GM12878 (cell line): Measurements from ENCODE around the gene HS3ST2. TPM values are rescaled to one million over a fixed set of nuclear protein-coding genes. Genes with fewer than 3 reads are reported as not detected.

Experiments
- ATAC-seq: fragments of 200-7000 bp; cut with Tn5 transposase; 3 replicates; pipeline ENCODE4 v1.9.1; 2020; ENCODE audit warnings: mild to moderate bottlenecking, moderate library complexity
- BruUV-seq: library from RNA; stranded (reverse); fragments of 400-500 nt; replicated peaks from 2 replicates; lab custom pipeline; 2021; lab: Mats Ljungman, UMichigan
- CTCF ChIA-PET: fragments of 300-600 bp; sonication (Branson Sonifier 250); formaldehyde crosslinking; extraction: SDS; loops from one replicate; lab custom pipeline; 2021; ENCODE audit warnings: inconsistent platforms; lab: Yijun Ruan, JAX
- POLR2A ChIA-PET: fragments of 350-600 bp; formaldehyde crosslinking; extraction: SDS; loops from one replicate; lab custom pipeline; 2021; ENCODE audit warnings: inconsistent platforms; lab: Charles Lee
- RAD21 ChIA-PET: fragments of 300-600 bp; sonication (Branson Sonifier 250); formaldehyde crosslinking; loops from one replicate; lab custom pipeline; 2023; ENCODE audit warnings: antibody characterized with exemption; ENCODE audit not compliant: unreplicated experiment; lab: Charles Lee
- SMC1A ChIA-PET: fragments of 300-600 bp; sonication (Branson Sonifier 250); formaldehyde crosslinking; loops from one replicate; lab custom pipeline; 2023; ENCODE audit not compliant: unreplicated experiment, uncharacterized antibody; lab: Charles Lee
- DNase-seq: peaks from one replicate; pipeline ENCODE4 v3.0.0-alpha.2; 2011; ENCODE audit warnings: low read depth, low spot score
- FAIRE-seq: peaks from 3 replicates; lab custom pipeline; 2011; peaks lifted over from hg19 to GRCh38; lab: Jason Lieb, UNC
- H2AFZ ChIP-seq: 2 replicates; pipeline ENCODE4 v1.6.0; 2011; ENCODE audit warnings: low read depth, low read length, control low read depth; ENCODE audit not compliant: control insufficient read depth
- H3K27ac ChIP-seq: 2 replicates; pipeline ENCODE4 v1.5.1; 2011; ENCODE audit warnings: control low read depth; ENCODE audit not compliant: control insufficient read depth, insufficient read depth
- H3K27me3 ChIP-seq, 2 experiments: replicated peaks in 1 of 2; 2 replicates each; pipeline versions ENCODE4 v1.6.0 to v1.6.1; 2011; ENCODE audit warnings: low read length in 1 of 2; ENCODE audit not compliant: control insufficient read depth in 2 of 2, insufficient read depth in 2 of 2
- H3K36me3 ChIP-seq, 2 experiments: 2 replicates each; pipeline ENCODE4 v1.5.1; 2011; ENCODE audit warnings: low read length in 1 of 2; ENCODE audit not compliant: control insufficient read depth in 2 of 2, insufficient read depth in 2 of 2
- H3K4me1 ChIP-seq: 2 replicates; pipeline ENCODE4 v1.6.1; 2011; ENCODE audit warnings: mild to moderate bottlenecking, low read length, moderate library complexity, mixed read lengths; ENCODE audit not compliant: control insufficient read depth, insufficient read depth
- H3K4me2 ChIP-seq: 2 replicates; pipeline ENCODE4 v1.6.0; 2011; ENCODE audit warnings: control low read depth; ENCODE audit not compliant: control insufficient read depth, insufficient read depth
- H3K4me3 ChIP-seq: fragments of 200-600 bp; sonication (generic); 2 replicates; pipeline ENCODE4 v1.5.1; 2016
- H3K79me2 ChIP-seq: 2 replicates; pipeline ENCODE4 v1.6.0; 2011; ENCODE audit warnings: low read length; ENCODE audit not compliant: control insufficient read depth, insufficient read depth
- H3K9ac ChIP-seq: 2 replicates; pipeline ENCODE4 v1.8.0; 2011; ENCODE audit warnings: low read length, control low read depth, mixed read lengths; ENCODE audit not compliant: control insufficient read depth, insufficient read depth
- H3K9me3 ChIP-seq: replicated peaks from 3 replicates; pipeline ENCODE4 v1.5.1; 2011; ENCODE audit warnings: mild to moderate bottlenecking, low read length; ENCODE audit not compliant: control insufficient read depth, insufficient read depth
- H4K20me1 ChIP-seq: 2 replicates; pipeline ENCODE4 v1.6.0; 2011; ENCODE audit not compliant: control insufficient read depth, insufficient read depth
- ASH2L ChIP-seq: fragments of 300-600, 200-600 bp; sonication (generic); IDR thresholded peaks from 2 replicates; pipeline ENCODE4 v1.6.1; 2017; ENCODE audit warnings: low read depth, mild to moderate bottlenecking, borderline replicate concordance
- EP300 ChIP-seq, 2 experiments: fragments of 150-350 bp in 1 of 2; IDR thresholded peaks; 2 replicates each; pipeline ENCODE4 v1.6.1; 2011 to 2012; ENCODE audit warnings: low read depth in 2 of 2, low read length in 2 of 2, borderline replicate concordance in 1 of 2, improper control_type of control experiment in 1 of 2, inconsistent platforms in 1 of 2; ENCODE audit not compliant: control insufficient read depth in 1 of 2
- IKZF2 ChIP-seq, 2 experiments: fragments of 450-650 bp; IDR thresholded peaks; 2 replicates each; pipeline ENCODE4 v1.6.1; 2017; ENCODE audit warnings: mild to moderate bottlenecking in 2 of 2, moderate library complexity in 2 of 2
- JUND ChIP-seq: IDR thresholded peaks from 2 replicates; pipeline ENCODE4 v1.6.1; 2012; ENCODE audit warnings: low read depth, mild to moderate bottlenecking, low read length, improper control_type of control experiment, moderate library complexity
- MEF2B ChIP-seq: fragments of 450-650 bp; IDR thresholded peaks from 2 replicates; pipeline ENCODE4 v1.6.1; 2018; ENCODE audit warnings: mild to moderate bottlenecking, moderate library complexity; ENCODE audit not compliant: partially characterized antibody, poor library complexity, severe bottlenecking
- MTA2 ChIP-seq: fragments of 450-650 bp; IDR thresholded peaks from 2 replicates; pipeline ENCODE4 v1.6.1; 2016; ENCODE audit warnings: low read depth, mild to moderate bottlenecking, moderate library complexity
- NRF1 ChIP-seq: conservative IDR thresholded peaks from 2 replicates; pipeline ENCODE4 v1.6.1; 2011; ENCODE audit warnings: mild to moderate bottlenecking, low read depth, low read length, improper control_type of control experiment
- PML ChIP-seq: IDR thresholded peaks from 2 replicates; pipeline ENCODE4 v1.6.1; 2012; ENCODE audit warnings: low read length, inconsistent platforms
- POLR2AphosphoS5 ChIP-seq: IDR thresholded peaks from 2 replicates; pipeline ENCODE4 v1.6.1; 2011; ENCODE audit warnings: mild to moderate bottlenecking, low read length, inconsistent platforms
- RAD51 ChIP-seq: fragments of 450-650 bp; IDR thresholded peaks from 2 replicates; pipeline ENCODE4 v1.6.1; 2016; ENCODE audit warnings: moderate library complexity, mild to moderate bottlenecking, inconsistent platforms
- SMARCA5 ChIP-seq: fragments of 450-650 bp; IDR thresholded peaks from 2 replicates; pipeline ENCODE4 v1.6.1; 2017; ENCODE audit warnings: mild to moderate bottlenecking
- SUPT20H ChIP-seq: IDR thresholded peaks from 2 replicates; pipeline ENCODE4 v1.6.1; 2011; ENCODE audit warnings: low read depth, mild to moderate bottlenecking, low read length, moderate library complexity, borderline replicate concordance; ENCODE audit not compliant: control insufficient read depth
- ZNF207 ChIP-seq: fragments of 450-650 bp; IDR thresholded peaks from 2 replicates; pipeline ENCODE4 v1.6.1; 2014; ENCODE audit warnings: antibody characterized with exemption, mild to moderate bottlenecking, borderline replicate concordance
- ZZZ3 ChIP-seq: IDR thresholded peaks from 2 replicates; pipeline ENCODE4 v1.6.1; 2011; ENCODE audit warnings: low read depth; ENCODE audit not compliant: control insufficient read depth, insufficient read length
- WGBS: methylation state at CpG from one replicate; pipeline ENCODE4 v1.1.6; 2016; ENCODE audit warnings: low lambda C conversion rate; ENCODE audit not compliant: insufficient replicate concordance, insufficient coverage; ENCODE audit errors: missing lambda C conversion rate; 5-methylcytosine and 5-hydroxymethylcytosine counted together
- in situ Hi-C: fragments of 300-500 bp; cut with MboI; formaldehyde crosslinking; loops from 9 replicates; pipeline ENCODE4 v1.14.3; 2018; ENCODE audit warnings: mixed read lengths
- intact Hi-C: fragments of 100-400 bp; cut with micrococcal nuclease; formaldehyde crosslinking; loops from one replicate; pipeline ENCODE4 v1.14.2; 2022; ENCODE audit not compliant: unreplicated experiment
- polyA plus RNA-seq, 11 experiments: library from polyadenylated mRNA; depleted of rRNA in 4 of 11; unstranded in 6 of 11; stranded (reverse) in 5 of 11; fragments of >200 nt; fragmentation: Nextera tagmentation in 4 of 11; fragmentation: Illumina TruSeq in 1 of 11; extraction: Ambion mirVana in 4 of 11; extraction: Trizol in 1 of 11; gene quantifications; 1 replicate in 1 of 11; 2 replicates in 10 of 11; pipeline versions ENCODE4 v1.2.1 to v1.2.3, GENCODE V29; 2011 to 2016; ENCODE audit warnings: inconsistent platforms in 2 of 11, missing spikeins in 2 of 11, low read depth in 1 of 11
- total RNA-seq, 4 experiments: library from RNA; depleted of rRNA in 3 of 4; stranded (reverse); fragments of >200 nt in 3 of 4; fragmentation: Illumina TruSeq in 1 of 4; extraction: Trizol in 1 of 4; gene quantifications; 2 replicates each; pipeline versions ENCODE4 v1.2.1 to v1.2.3, GENCODE V29; 2013 to 2021
- TF ChIP-seq, protein P1 (sequence below): fragments of 150-350 bp; IDR thresholded peaks from 2 replicates; pipeline ENCODE4 v1.6.1; 2014; ENCODE audit warnings: mild to moderate bottlenecking, low read depth, low read length
- TF ChIP-seq, protein P2 (sequence below): IDR thresholded peaks from 2 replicates; pipeline ENCODE4 v1.6.1; 2012; ENCODE audit warnings: low read length, inconsistent platforms
- TF ChIP-seq, protein P3 (sequence below): fragments of 450-650 bp; IDR thresholded peaks from 2 replicates; pipeline ENCODE4 v1.6.1; 2016; ENCODE audit warnings: mild to moderate bottlenecking

The HS3ST2 gene
- total and polyA plus RNA-seq, 10 of the 15 experiments (the other 5 are each of a cell fraction or from before 2014, with no cell fraction given): not detected

DNA sequence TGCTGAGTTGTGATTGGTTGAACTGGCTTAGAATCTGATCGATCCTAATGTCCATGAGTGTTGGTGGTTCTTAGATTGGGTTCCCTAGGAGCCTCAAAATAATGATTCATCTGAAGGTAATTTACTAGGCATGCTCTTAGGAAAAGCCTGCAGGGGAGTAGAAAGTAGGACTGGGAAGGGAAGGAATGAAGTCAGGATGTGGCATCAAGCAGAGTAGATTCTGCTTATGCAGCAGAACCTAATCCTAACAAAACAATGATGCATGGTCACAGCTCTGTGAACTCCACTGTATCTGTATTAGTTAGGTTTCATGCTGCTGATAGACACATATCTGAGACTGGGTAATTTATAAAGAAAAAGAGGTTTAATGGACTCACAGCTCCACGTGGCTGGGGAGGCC is 132.5 kb downstream of the HS3ST2 start:
- ChIA-PET CTCF (interaction anchor here (1.2 kb wide), 1 partner anchor 37 kb away, joined by 3 read pairs; no protein-coding TSS in a partner anchor), SMC1A (interaction anchor here (0.6 to 1.5 kb wide), 3 partner anchors 10 to 1362 kb away, joined by 3 to 4 read pairs (median 4); no protein-coding TSS in a partner anchor), RAD21 (no interaction called here), POLR2A (no interaction called here)
- FAIRE-seq (no peak), DNase-seq (no peak), ATAC-seq (no peak)
- no peak overlapping the region for H3K27ac ChIP-seq
- no peak overlapping the region for H3K4me2 ChIP-seq
- BruUV-seq: no TSS peak
- H3K79me2 ChIP-seq: no peaks in the 10 kb centered on the region
- in situ Hi-C loops (loop anchor here (10.0 kb wide), 1 partner anchor 1392 kb away; no protein-coding TSS in a partner anchor), intact Hi-C loops (loop anchor here (5.0 kb wide), 1 partner anchor 49 kb away; no protein-coding TSS in a partner anchor)
- H3K4me1 ChIP-seq: no peaks in the 10 kb centered on the region
- no peaks in the 10 kb centered on the region for H4K20me1 ChIP-seq
- H3K9me3 ChIP-seq: no peaks in the 10 kb centered on the region; the same call in 2 of the 3 replicates
- no peak overlapping the region for H3K9ac ChIP-seq
- no peak overlapping the region for H2AFZ ChIP-seq
- no peak overlapping the region for H3K4me3 ChIP-seq
- H3K36me3 ChIP-seq: no peaks in the 10 kb centered on the region
- TF ChIP-seq SMARCA5 (no peak), ZNF207 (no peak), NRF1 (no peak), PML (no peak), POLR2AphosphoS5 (no peak), MEF2B (no peak), ZZZ3 (no peak), ASH2L (no peak), RAD51 (no peak), JUND (no peak), IKZF2 (IDR thresholded peaks at IDR 0.05) (no peak), MTA2 (no peak), EP300 (IDR thresholded peaks at IDR 0.05; ENCODE audit: borderline replicate concordance in 1 of 2, control insufficient read depth in 1 of 2, low read depth in 2 of 2, low read length in 2 of 2) (no peak), SUPT20H (no peak)
- TF ChIP-seq, protein P1, sequence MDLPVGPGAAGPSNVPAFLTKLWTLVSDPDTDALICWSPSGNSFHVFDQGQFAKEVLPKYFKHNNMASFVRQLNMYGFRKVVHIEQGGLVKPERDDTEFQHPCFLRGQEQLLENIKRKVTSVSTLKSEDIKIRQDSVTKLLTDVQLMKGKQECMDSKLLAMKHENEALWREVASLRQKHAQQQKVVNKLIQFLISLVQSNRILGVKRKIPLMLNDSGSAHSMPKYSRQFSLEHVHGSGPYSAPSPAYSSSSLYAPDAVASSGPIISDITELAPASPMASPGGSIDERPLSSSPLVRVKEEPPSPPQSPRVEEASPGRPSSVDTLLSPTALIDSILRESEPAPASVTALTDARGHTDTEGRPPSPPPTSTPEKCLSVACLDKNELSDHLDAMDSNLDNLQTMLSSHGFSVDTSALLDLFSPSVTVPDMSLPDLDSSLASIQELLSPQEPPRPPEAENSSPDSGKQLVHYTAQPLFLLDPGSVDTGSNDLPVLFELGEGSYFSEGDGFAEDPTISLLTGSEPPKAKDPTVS: no peak
- TF ChIP-seq, protein P2, sequence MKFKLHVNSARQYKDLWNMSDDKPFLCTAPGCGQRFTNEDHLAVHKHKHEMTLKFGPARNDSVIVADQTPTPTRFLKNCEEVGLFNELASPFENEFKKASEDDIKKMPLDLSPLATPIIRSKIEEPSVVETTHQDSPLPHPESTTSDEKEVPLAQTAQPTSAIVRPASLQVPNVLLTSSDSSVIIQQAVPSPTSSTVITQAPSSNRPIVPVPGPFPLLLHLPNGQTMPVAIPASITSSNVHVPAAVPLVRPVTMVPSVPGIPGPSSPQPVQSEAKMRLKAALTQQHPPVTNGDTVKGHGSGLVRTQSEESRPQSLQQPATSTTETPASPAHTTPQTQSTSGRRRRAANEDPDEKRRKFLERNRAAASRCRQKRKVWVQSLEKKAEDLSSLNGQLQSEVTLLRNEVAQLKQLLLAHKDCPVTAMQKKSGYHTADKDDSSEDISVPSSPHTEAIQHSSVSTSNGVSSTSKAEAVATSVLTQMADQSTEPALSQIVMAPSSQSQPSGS: no peak
- TF ChIP-seq, protein P3, sequence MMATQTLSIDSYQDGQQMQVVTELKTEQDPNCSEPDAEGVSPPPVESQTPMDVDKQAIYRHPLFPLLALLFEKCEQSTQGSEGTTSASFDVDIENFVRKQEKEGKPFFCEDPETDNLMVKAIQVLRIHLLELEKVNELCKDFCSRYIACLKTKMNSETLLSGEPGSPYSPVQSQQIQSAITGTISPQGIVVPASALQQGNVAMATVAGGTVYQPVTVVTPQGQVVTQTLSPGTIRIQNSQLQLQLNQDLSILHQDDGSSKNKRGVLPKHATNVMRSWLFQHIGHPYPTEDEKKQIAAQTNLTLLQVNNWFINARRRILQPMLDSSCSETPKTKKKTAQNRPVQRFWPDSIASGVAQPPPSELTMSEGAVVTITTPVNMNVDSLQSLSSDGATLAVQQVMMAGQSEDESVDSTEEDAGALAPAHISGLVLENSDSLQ: no peak
- peaks cover 2 to 5% of the 10 kb centered on the region in 2 experiments; a peak in 3 of 4 replicates for H3K27me3 ChIP-seq
- 11% methylated on average over 2 of the region's 2 CpGs for WGBS
